NCI-H82 (cell line): Measurements from ENCODE around the gene NID1.
"Not testable (repeated sequence)": the region's sequence is repeated elsewhere in the genome, so short reads cannot be mapped to it uniquely, and the experiment has no call there.

ENCODE experiments used
- DNase-seq: peaks from one replicate; lab custom pipeline; 2025; lab: John Stamatoyannopoulos, UW

NID1 gene

DNA sequence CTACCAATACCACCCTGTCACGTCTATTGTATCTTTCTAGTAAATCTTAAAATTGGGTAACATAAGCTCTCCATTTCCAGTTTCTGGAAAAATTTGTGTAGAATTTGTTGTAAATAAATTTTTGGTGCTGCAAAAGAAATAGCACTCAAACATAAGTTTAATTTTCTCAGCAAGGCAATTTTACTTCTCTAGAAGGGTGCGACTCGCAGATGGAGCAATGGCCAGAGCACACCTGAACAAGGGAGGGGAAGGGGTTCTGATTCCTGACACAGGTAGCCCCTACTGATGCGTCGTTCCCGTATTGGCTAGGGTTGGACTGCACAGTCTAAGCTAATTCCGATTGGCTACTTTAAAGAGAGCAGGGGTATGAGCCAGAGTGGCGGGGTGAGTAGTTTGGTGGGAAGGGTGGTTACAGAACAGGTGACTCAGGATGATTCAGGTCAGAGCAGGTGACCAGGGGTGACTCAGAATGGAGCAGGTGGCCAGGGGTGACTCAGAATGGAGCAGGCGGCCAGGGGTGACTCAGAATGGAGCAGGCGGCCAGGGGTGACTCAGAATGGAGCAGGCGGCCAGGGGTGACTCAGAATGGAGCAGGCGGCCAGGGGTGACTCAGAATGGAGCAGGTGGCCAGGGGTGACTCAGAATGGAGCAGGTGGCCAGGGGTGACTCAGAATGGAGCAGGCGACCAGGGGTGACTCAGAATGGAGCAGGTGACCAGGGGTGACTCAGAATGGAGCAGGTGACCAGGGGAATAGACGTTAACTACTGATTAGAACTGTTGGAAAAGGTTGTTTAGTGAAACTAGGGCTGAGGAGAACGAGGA is 32.0 kb upstream of the NID1 start:
- DNase-seq = not testable (repeated sequence)

DNA sequence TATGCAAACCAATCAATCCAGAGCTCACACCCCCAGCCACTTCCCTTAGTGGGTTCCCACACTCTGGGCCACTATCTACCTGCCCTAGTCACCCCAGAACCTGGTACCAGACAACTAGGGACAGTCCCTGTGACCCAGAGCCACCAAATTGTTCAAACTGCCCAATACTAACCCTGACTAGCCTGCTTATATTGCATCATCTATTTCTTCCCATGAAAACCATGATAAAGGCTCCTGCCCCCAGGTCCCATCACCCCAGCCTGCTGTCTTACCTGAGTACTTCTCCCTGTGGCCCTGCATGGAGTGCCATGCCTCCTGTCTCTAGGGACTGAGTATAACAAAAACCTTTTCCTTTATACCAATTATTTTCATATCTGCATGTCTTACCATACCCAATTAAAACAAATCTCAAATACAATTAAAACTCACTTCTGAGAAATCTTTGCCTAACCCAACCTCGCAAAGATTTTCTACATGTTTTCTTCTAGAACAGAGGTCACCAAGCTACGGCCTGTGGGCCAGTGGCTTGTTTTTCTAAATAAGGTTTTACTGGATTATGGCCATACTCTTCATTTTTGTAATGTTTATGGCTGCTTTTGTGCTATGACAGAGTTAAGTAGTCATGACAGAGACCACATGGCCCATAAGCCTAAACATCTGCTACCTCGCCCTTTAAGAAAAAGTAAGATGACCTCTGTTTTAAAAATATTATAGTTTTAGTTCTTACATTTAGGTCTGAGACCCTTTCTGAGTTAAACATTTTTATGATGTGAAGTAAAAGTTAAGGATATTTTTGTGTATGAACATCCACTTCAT is 31.0 kb upstream of the NID1 start:
- no peak for DNase-seq

DNA sequence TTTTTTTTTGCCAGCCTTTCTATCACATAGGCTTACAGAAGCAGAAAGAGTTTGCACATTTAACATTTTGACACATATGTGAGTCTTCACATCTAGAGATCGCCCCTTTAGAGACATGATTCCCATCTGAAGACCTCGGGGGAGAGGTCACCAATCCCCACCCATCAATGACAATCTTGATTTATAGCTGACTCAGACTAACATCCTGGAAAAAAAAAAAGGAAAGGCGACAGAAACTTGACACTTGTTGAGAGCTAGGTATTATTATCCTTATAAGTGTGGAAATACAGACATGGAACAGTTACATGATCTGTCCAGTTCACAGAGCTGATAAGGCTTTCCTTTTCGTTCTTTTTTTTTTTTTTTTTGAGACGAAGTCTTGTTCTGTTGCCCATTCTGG is 28.0 kb upstream of the NID1 start:
- no peak for DNase-seq

DNA sequence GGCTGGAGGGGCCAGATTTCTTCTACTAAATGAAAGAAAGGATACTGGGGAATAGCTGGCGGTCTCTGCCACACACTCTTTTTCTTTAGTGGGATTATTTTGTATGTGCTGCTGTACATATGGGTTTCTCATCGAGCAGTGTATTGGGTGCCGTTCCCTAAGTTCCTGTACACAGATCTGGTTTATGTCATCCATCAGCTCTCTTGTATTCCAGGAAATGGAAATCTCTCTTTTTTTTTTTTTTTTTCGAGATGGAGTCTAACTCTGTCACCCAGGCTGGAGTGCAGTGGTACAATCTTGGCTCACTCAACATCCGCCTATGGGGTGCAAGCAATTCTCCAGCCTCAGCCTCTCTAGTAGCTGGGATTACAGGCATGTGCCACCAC is 27.0 kb upstream of the NID1 start:
- no peak for DNase-seq

DNA sequence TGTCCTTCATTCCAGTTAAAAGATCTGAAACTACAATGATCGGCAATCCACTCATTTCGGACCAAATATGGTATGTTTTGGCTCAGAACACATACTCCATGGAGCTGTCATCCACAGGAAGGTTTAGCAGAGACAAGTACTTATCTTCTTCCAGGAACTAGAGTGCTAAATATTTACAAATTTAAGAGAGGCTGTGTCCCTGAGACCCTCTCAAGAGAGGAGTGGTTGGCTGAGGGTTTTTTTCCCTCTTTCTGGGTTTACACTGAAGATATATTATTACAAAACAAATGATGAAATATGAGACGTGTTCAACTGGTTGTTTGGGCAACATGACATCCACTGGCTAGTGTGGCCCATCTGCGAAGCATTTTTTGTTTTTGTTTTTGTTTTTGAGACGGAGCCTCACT is 25.9 kb upstream of the NID1 start:
- DNase-seq = no peak

DNA sequence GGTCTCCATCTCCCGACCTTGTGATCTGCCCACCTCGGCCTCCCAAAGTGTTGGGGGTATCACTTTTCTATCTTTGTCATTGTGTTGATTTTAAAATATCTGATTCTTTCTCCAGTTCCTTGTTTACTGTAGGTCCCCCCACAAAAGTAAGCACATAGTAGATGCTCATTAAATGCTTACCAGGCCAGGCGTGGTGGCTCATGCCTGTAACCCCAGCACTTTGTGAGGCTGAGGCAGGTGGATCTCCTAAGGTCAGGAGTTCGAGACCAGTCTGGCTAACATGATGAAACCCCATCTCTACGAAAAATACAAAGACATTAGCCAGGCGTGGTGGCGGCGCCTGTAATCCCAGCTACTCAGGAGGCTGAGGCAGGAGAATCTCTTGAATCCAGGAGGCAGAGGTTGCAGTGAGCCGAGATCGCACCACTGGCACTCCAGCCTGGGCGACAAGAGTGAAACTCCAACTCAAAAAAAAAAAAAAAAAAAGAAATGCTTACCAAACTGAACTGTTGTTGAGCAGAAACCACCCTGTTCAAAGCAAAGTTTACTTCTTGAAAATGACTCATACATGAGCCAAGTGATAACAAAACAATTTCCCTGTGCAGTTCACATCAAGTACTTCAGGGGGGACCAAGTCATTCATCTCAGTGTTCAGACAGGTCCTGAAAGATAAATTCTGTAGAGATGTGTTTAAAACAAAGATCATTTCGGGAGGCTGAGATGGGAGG is 24.3 kb upstream of the NID1 start:
- no peak for DNase-seq

DNA sequence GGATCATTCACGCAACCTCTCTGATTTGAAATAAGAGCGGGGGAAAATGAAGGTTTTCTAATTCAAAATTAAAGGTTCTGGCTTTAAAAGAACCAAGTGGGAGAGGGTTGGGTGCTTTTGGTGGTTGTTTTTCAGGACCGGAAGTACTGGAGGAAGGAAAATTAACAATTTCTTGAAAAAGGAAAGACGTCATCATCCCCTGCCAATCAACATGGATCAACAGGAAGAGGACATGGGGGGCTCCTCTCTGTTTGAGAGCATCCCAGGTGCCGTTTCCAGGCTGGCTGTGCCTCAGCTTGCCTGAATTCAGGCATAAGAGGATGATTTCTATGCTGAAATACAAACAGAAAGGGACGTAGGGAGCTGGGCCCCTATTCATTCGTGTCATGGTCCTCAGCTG is 21.6 kb upstream of the NID1 start:
- no peak for DNase-seq

DNA sequence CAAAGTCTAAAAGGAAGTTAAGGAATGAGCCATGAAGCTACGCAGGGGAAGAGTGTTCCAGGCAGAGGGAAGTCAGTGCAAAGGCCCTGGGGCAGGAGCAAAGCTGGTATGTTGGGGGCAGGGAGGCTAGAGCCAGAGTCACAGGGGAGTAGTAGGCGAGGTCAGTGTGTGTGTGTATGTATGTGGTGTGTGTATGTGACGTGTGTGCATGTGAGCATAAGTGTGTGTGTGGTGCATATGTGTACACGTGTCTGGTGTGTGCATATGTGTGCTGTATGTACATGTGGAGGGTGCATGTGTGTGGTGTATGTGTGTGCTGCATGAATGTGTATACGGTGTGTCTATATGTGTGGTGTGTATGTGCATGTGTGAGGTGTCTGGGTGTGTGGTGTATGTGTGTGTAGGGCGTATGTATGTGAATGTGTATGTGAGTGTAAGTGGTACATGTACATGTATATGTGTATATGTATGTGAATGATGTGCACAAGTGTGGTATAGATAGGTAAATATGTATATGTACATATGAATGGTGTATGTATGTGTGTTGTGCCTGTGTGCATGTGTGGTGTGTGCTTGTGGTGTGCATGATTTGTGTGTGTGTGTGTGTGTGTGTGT is 20.8 kb upstream of the NID1 start:
- DNase-seq = no peak

DNA sequence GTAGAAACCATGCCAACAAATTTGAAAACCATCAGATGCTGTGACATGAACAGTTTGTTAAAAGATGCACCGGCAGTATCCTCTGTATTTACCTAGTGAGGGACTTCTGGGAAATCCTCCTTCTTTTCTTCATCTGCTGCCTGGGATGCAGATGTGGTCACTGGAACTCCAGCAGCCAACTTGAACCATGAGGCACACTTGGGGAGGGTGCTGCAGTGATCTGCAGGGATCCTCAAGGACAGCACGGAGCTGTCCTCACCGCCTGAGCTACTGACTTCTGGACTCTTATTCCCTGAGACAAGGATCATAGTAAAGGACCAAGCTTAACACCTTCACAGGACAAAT is 19.5 kb upstream of the NID1 start:
- no peak for DNase-seq

DNA sequence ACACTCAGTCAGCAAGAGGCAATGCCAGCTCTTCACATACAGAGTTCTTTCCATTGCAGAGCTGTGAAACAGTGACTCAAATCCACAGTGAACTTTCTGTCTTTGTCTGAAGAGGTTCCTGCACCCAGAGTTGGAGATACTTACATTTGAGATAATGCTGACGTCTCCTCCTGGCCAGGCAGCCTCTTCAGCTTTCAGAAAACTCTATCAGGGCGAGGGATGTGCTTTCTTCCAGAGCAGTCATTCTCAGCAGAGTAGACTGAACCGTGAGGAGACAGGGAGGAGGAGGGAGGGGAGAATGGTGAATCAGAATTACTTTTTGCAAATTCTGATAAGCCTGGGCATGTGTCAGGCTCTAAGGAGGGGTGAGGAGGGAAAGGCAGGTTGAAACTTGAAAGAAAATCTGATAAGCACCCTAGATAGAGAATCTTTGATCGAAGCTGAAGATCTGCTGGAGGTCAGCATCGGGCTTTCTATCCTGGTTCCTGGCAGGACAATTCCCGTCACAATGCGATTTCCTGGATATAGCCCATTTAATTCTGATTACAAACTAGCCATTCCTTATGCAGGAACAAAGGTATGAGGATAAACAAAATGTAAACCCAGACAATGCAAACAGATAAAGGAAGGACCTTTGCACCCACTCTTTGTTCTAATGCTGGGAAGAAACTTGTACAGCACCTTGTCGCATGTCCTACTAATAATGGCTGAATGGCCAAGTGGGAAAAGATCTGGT is 18.9 kb upstream of the NID1 start:
- no peak for DNase-seq

DNA sequence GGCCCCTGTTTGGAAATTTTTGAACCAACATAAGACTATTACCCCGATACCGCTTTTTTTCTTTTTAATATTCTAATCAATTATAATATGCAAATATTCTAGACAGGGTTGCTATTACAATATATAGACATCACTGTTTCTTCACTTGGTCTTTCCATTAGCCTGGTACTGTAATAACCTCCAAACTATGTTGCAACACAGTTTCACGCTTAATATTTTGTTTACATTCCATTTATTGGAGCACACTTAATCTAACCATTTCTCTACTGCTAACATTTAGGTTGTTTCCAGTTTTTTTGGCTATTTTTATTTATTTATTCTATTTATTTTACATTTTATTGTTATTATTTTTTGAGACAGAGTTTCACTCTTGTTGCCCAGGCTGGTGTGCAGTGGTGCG is 17.6 kb upstream of the NID1 start:
- DNase-seq = no peak

DNA sequence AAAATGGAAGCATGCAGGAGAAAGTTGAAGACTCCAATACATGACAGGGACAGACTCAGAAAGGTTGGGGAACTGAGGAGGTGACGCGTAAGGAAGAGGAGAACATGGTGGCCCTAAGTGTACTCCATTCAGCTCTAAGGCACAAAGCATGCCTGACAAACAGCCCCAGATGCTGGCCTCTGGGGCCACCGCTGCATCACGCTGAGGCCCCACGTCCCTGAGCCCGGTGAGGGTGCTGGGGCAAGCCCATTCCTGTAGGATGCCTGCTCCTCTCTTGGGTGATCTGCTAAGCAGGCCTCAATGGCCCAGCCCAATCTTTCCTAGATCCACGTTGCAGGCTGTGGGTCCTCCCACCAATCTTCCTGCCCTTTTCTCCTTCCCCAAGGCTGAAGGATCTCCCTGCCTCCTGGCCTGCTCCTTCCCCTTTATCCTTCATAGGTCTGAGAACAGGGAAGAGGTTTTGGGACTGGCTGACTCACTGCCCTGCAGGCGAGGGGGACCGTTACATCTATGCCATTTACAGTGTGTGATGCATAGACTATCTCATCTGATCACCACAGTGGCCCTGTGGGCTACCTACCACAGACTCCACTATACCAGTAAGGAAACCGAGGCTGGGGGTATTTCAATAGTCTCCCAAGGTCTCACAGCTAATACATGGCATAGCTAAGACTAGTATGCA is 16.8 kb upstream of the NID1 start:
- DNase-seq = no peak

DNA sequence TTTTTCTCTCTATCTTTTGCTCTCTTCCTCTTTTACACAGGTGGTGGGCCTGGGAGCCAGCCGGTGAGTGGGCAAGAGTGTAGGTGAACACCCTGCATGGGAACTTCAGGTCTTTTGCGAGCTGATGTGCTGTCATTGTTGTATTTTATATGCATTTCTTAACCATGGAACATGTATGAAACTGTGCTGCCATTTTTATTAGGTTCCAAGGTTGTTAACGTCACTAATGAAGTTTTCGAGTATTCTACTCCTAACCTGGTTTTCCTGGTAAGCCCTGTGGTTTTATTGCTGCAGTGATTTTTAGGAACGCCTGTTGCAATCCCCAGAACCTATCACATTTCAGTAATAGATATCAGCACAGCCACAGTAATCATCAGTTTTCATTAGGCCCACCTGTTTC is 14.8 kb upstream of the NID1 start:
- no peak for DNase-seq

DNA sequence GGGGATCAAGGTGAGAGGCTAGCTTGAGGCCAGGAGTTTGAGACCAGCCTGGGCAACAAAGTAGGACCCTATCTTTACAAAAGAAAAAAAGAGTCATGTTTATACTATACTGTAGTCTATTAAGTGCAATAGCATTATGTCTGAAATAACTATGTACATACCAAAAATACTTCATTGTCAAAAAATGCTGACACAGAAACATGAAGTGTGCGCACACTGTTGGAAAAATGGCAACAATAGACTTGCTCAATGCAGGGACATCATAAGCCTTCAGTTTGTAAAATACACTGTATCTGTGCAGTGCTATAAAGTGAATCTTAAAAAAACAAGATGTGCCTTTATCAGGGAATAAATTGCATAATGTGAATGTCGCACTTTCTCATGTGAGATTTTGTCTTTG is 14.1 kb upstream of the NID1 start:
- no peak for DNase-seq

DNA sequence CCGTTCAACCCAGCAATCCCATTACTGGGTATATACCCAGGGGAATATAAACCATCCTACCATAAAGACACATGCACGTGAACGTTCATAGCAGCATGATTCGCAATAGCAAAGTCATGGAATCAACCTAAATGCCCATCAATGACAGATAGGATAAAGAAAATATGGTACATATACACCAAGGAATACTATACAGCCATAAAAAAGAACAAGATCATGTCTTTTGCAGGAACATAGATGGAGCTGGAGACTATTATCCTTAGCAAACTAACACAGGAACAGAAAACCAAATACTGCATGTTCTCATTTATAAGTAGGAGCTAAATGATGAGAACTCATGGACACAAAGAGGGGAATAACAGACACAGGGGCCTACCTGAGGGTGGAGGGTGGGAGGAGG is 13.2 kb upstream of the NID1 start:
- not testable (repeated sequence) for DNase-seq

DNA sequence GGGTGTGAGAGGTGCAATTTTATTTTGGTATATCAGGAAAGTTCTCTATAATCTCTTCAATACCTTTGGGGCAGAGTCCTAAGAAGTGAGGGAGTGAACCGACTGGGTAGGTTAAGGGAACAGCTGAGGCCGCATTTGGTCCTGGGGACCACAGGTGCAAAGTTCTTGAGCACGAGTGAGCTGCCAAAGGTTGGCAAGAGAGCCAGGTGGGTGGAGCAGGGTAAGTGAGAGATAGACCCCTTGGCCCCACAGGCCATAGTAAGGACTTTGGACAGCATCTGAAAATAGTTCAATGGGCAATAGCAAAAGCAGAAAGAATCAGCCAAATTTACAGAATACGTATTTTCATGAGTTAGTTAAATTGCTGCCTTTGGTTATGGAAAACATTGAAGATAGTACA is 11.0 kb upstream of the NID1 start:
- DNase-seq = no peak

DNA sequence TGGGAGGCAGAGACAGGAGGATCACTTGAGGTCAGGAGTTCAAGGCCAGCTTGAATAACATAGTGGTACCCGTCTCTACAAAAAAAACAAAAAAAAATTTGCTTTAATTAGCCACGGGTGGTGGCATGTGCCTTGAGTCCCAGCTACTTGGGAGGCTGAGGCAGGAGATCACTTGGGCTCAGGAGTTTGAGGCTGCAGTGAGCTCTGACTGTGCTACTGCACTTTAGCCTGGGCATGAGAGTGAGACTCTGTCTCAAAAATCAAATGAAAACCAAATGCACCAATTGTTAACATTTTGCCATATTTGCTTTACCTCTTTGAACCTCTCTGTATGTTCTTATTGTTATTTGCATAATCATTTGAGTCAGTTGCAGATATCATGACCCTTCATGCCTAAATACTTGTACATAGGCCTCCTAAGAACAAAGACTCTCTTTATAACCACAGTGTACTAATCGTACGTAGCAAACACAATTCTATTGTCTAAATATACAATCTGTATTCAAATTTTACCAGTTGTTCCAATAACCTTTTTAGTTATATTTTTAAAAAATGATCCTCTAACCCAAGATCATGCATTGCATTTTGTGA is 8.5 kb upstream of the NID1 start:
- DNase-seq = no peak

DNA sequence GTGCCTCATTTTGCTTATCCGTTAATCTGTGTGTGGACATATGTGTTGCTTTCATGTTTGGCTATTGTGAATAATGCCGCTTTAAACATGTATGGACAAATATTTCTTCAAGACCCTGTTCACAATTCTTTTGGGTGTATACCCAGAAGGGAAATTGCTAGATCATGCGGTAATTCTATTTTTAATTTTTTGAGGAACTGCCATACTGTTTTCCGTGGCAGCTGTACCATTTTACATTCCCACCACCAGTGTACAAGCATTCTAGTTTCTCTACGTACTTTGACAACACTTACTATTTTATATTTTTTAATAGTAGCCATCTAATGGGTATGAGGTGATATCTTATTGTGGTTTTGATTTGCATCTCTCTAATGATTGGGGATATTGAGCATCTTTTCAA is 7.1 kb upstream of the NID1 start:
- DNase-seq = no peak

DNA sequence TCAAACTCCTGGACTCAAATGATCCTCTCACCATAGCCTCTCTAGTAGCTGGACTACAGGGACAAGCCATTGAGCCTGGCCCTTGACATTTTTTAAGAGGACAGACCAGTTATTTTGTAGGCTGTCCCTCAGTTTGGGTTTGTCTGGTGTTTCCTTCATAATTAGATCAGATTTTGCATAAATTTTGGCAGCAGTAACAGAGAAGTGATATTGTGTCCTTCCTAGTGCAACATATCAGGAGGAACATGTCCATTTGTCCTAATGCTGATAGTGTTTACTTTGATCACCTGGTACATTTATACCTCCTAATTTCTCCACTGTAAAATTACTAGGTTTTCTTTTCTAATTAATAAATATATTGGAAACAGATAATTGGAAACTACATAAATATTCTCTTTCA is 5.9 kb upstream of the NID1 start:
- DNase-seq = no peak

DNA sequence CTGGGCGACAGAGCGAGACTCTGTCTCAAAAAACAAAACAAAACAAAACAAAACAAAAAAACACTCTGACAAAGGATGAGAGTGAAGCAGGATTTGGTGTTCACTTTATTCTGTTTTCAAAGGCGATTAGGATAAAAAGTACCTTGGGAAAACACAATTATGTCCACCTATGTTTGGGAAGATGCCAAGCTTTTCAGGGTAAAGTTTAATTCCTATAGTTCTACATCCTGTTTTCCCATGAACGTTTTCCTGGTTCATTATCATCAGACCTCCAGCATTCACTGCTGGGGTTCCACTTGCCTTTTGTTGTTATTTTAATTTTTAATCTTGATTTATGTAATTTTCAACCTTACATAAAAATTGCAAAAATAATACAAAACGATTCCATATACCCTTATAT is 4.9 kb upstream of the NID1 start:
- DNase-seq = no peak
